ENCODE results near the gene GGA3. TPM values are rescaled to one million over a fixed set of nuclear protein-coding genes. Genes with fewer than 3 reads are reported as not detected.
"Not testable (repeated sequence)": the region's sequence is repeated elsewhere in the genome, so short reads cannot be mapped to it uniquely, and the experiment has no call there.

The GGA3 gene
- total RNA-seq, 4 donors from 2014 or later, result 31.3 to 42.3 (median 35.3) TPM

DNA sequence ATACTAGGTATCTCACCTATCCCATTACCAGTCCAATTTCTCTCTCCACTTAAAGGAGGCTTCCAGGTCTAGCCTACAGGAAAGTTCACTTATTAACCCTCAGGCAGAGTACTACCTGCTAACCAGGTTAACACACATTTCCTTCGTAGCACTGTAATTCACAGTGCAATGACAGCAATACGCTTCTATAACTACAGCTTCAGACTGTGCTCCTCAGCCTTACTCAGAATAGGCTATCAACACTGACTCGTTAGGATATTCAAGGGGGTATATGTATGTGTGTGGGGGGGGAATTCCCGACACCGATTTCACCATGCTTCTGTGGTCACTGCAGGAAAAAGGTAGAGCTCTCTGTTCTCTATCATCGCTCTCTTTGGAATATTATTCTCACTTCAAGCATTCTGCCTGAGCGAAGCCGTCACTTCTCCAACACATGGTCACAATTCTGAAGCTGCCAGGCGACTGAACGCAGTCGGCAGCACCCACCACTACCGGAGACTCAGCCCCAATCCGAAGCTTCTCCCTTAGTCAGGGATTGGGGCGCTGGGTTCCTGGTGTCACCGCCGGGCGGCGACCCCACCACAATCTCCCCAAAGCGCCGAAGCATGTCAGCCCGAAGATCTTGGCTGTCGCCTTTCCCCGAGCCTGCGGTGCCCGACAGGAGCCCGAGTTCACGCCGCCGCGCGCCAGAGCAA, 618 bp downstream of the GGA3 start:
- ATAC-seq (peak in 1 of 2 donors; percentile 1), DNase-seq (no peak)
- no peak for TF ChIP-seq POLR2A (IDR thresholded peaks at IDR 0.05)
- TF ChIP-seq, protein P1, sequence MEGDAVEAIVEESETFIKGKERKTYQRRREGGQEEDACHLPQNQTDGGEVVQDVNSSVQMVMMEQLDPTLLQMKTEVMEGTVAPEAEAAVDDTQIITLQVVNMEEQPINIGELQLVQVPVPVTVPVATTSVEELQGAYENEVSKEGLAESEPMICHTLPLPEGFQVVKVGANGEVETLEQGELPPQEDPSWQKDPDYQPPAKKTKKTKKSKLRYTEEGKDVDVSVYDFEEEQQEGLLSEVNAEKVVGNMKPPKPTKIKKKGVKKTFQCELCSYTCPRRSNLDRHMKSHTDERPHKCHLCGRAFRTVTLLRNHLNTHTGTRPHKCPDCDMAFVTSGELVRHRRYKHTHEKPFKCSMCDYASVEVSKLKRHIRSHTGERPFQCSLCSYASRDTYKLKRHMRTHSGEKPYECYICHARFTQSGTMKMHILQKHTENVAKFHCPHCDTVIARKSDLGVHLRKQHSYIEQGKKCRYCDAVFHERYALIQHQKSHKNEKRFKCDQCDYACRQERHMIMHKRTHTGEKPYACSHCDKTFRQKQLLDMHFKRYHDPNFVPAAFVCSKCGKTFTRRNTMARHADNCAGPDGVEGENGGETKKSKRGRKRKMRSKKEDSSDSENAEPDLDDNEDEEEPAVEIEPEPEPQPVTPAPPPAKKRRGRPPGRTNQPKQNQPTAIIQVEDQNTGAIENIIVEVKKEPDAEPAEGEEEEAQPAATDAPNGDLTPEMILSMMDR (IDR thresholded peaks at IDR 0.05 in 4 of 5, conservative IDR thresholded peaks at IDR 0.05 in 1 of 5), result peak in 1 of 5 experiments; percentile 21
- Histone ChIP-seq H3K27ac (peak overlapping the region; percentile 95 to 99 (median 98)), H3K36me3 (peaks cover 0 to 26% of the 10 kb centered on the region in 2 donors), H3K4me1 (peaks cover 21 to 40% of the 10 kb centered on the region in 2 donors), H3K9me3 (no peaks in the 10 kb centered on the region), H3K4me3 (peak overlapping the region; percentile 94 to 100 (median 98)), H3K27me3 (no peaks in the 10 kb centered on the region)
- intact Hi-C loops (cut with DNase I; ENCODE audit: low total_unique reads), result loop anchor here (10.0 kb wide), 1 partner anchor 254 kb away; the partner anchor contains the start of genes CASKIN2 and TSEN54
- in situ Hi-C loops (cut with MboI; ENCODE audit: low sequenced_read_pairs in 4 of 4), result no loop called here

DNA sequence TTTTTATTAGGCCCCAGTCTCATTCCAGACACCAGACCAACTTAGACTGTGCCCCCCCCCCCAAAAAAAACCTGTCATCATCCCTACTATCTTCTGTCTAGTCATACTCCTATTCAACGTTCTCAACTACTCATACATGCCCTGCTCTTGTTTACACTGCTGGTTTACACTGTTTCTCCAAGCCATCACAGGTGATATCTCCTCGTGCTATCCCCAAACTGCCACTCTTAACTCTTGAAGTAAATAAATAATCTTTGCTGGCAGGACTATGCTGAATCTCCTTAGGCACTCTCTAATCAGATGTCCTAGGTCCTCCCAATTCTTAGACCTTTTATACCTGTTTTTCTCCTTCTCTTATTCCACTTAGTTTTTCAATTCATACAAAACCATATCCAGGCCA, 4.2 kb downstream of the GGA3 start:
- ATAC-seq; DNase-seq; H3K27me3 ChIP-seq; H3K9me3 ChIP-seq; intact Hi-C loops (cut with DNase I; ENCODE audit: low total_unique reads); H3K36me3 ChIP-seq; H3K27ac ChIP-seq; H3K4me3 ChIP-seq; in situ Hi-C loops (cut with MboI; ENCODE audit: low sequenced_read_pairs in 4 of 4): not testable (repeated sequence)
- peaks cover 11 to 28% of the 10 kb centered on the region in 2 donors for H3K4me1 ChIP-seq

DNA sequence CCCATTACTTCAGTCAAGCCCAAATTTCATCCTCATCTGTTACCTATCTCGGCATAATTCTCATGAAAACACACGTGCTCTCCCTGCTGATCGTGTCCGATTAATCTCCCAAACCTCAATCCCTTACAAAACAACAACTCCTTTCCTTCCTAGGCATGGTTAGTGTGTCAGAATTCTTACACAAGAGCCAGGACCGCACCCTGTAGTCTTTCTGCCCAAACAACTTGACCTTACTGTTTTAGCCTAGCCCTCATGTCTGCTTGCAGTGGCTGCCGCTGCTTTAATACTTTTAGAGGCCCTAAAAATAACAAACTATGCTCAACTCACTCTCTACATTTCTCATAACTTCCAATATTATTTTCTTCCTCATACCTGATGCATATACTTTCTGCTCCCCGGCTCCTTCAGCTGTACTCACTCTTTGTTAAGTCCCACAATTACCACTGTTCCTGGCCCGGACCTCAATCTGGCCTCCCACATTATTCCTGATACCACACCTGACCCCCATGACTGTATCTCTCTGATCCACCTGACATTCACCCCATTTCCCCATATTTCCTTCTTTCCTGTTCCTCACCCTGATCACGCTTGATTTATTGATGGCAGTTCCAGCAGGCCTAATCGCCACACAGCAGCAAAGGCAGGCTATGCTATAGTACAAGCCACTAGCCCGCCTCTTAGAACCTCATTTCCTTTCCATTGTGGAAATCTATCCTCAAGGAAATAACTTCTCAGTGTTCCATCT, 5.3 kb downstream of the GGA3 start:
- H3K4me3 ChIP-seq; ATAC-seq; intact Hi-C loops (cut with DNase I; ENCODE audit: low total_unique reads); DNase-seq; in situ Hi-C loops (cut with MboI; ENCODE audit: low sequenced_read_pairs in 4 of 4); H3K9me3 ChIP-seq; H3K27me3 ChIP-seq; H3K36me3 ChIP-seq: not testable (repeated sequence)
- peak overlapping the region in 3 of 4 donors; percentile 43 to 48 (median 47) for H3K27ac ChIP-seq
- H3K4me1 ChIP-seq, result peaks cover 11 to 27% of the 10 kb centered on the region in 2 donors

DNA sequence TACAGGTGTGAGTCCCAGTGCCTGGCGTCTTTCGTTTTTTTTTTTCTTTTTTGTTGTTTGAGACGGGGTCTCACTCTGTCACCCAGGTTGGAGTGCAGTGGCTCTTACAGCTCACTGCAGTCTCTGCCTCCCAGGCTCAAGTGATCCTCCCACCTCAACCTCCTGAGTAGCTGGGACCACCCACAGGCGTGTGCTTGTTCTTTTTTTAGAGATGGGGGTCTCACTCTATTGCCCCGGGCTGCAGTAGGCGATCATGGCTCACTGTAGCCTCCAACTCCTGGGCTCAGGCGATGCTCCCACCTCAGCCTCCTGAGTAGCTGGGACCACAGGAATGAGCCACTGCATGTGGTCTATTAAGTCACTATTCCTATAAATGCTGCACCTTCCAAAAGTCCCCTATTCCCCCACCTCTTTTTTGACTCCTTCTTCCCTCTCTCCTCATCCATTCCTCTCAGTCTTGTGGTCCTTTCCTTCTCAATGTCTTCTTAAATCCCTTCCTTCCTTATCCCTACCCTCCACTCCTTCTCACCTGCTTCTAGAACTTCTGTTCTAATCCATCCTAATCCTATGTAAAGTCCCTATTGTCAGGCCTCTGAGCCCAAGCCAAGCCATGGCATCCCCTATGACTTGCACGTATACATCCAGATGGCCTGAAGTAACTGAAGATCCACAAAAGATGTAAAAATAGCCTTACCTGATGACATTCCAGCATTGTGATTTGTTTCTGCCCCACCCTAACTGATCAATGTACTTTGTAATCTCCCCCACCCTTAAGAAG, 9.2 kb downstream of the GGA3 start:
- DNase-seq, result no peak
- H3K36me3 ChIP-seq, result no peaks in the 10 kb centered on the region
- H3K4me3 ChIP-seq, result no peak overlapping the region
- H3K27me3 ChIP-seq, result no peaks in the 10 kb centered on the region
- ATAC-seq, result no peak
- peaks cover 18 to 20% of the 10 kb centered on the region in 2 donors for H3K4me1 ChIP-seq
- intact Hi-C loops (cut with DNase I; ENCODE audit: low total_unique reads), result no loop called here
- in situ Hi-C loops (cut with MboI; ENCODE audit: low sequenced_read_pairs in 4 of 4), result no loop called here
- TF ChIP-seq POLR2A (IDR thresholded peaks at IDR 0.05), result no peak
- TF ChIP-seq, protein P1 (IDR thresholded peaks at IDR 0.05 in 4 of 5, conservative IDR thresholded peaks at IDR 0.05 in 1 of 5), result no peak
- H3K9me3 ChIP-seq, result no peaks in the 10 kb centered on the region
- no peak overlapping the region for H3K27ac ChIP-seq

DNA sequence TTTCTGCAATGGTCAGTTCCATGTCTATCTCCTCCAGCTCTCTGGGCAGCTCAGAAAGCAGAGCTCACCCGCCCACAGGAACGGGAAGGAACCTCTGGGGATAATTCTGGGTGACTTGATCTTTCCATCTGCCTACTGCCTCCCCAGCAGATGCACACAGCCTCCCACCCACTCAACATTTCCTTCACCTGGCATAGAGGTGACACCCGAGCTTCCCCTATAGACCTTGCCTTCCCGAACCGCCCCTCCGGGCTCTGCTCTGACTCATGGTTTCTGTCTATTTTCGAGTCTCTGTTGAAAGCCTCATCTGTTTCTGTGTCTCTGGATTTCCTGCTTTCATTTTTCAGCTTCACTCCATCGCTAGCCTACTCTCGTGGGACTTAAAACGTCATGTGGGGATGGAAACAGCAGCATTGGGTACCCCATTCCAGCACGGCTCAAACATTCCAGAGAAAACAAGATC, 11.4 kb downstream of the GGA3 start:
- ATAC-seq (peak; percentile 52 to 77), DNase-seq (no peak)
- H3K4me3 ChIP-seq, result peak overlapping the region in 2 of 4 donors; percentile 10 to 22
- peaks cover 18 to 20% of the 10 kb centered on the region in 2 donors for H3K4me1 ChIP-seq
- H3K36me3 ChIP-seq, result peaks cover 0 to 15% of the 10 kb centered on the region in 2 donors
- no peaks in the 10 kb centered on the region for H3K9me3 ChIP-seq
- H3K27me3 ChIP-seq, result no peaks in the 10 kb centered on the region
- TF ChIP-seq, protein P1 (IDR thresholded peaks at IDR 0.05 in 4 of 5, conservative IDR thresholded peaks at IDR 0.05 in 1 of 5), result no peak
- no peak for TF ChIP-seq POLR2A (IDR thresholded peaks at IDR 0.05)
- intact Hi-C loops (cut with DNase I; ENCODE audit: low total_unique reads), result no loop called here
- peak overlapping the region; percentile 46 to 59 (median 50) for H3K27ac ChIP-seq
- in situ Hi-C loops (cut with MboI; ENCODE audit: low sequenced_read_pairs in 4 of 4), result no loop called here
